GM10266 (cell line): ENCODE results near the gene ASB10.

ENCODE experiments used
- DNase-seq: peaks from one replicate; pipeline ENCODE4 v3.0.0; 2012; ENCODE audit errors: extremely low spot score
- TF ChIP-seq, protein P1 (sequence below): IDR thresholded peaks from 2 replicates; pipeline ENCODE4 v1.5.1; 2012; ENCODE audit warnings: mild to moderate bottlenecking, low read depth; ENCODE audit not compliant: control insufficient read depth, insufficient read depth; ENCODE audit errors: missing control alignments

Gene ASB10

DNA sequence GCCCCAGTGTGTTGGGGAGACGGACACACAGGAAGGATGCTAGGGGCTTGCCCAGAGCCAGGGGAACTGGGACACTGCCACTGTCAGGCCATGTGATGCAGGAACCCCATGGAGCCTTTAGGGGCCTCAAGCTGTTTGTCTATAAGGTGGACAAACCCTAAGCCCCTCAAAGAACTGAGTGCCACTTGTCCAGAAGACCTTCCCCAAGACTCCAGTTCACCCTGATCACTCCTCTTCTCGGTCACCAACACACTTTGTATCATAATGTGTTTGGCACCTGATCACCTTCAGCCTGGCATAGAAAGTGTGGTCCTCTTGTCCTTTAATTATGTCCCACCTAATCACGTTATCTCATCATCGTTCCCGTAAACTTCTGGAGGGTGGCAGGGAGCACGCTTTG is 22.5 kb upstream of the ASB10 start:
- TF ChIP-seq, protein P1, sequence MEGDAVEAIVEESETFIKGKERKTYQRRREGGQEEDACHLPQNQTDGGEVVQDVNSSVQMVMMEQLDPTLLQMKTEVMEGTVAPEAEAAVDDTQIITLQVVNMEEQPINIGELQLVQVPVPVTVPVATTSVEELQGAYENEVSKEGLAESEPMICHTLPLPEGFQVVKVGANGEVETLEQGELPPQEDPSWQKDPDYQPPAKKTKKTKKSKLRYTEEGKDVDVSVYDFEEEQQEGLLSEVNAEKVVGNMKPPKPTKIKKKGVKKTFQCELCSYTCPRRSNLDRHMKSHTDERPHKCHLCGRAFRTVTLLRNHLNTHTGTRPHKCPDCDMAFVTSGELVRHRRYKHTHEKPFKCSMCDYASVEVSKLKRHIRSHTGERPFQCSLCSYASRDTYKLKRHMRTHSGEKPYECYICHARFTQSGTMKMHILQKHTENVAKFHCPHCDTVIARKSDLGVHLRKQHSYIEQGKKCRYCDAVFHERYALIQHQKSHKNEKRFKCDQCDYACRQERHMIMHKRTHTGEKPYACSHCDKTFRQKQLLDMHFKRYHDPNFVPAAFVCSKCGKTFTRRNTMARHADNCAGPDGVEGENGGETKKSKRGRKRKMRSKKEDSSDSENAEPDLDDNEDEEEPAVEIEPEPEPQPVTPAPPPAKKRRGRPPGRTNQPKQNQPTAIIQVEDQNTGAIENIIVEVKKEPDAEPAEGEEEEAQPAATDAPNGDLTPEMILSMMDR: no peak
- DNase-seq: no peak

DNA sequence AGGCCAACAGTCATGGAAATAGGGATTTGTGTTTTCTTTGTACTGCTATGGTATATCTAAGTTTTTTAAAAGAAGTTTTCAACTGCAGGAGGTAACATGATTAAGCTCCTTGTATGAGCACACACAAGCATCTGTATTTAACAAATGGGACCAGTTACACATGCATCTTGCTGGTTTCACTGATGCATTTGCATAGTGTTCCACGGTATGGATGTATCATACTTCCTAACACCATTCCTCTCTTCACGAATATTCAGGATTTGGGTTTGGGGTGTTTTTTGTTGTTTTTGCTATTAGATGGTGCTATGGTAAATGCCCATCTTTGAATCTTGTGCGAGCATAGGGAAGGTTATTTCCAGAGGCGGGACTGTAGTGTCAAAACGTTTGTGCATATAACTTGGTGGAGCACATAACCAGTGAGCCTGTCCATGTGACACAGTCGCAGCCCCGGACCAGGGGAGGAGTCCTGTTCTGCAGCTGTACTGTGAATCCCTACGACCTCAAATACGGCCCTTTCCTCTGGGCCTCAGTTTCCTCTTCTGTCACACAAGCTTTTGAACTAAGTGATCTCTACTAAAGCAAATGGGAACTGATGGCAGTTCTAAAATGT is 21.3 kb upstream of the ASB10 start:
- no peak for DNase-seq
- TF ChIP-seq, protein P1: no peak

DNA sequence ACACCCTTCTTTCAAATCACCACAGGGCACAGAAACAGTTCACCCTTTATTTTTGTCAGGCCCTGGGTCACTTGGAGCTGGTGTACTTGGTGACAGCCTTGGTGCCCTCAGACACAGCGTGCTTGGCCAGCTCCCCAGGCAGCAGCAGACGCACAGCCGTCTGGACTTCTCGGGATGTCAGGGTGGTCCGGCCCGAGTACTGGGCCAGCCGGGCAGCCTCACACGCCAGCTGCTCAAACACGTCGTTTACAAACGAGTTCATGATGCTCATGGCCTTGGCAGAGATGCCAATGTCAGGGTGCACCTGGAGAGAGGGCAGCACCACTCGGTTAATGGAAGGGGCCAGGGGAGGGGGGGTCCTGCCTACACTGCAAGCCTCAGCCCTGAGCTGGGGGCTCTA is 20.8 kb upstream of the ASB10 start:
- no peak for DNase-seq
- TF ChIP-seq, protein P1: no peak

DNA sequence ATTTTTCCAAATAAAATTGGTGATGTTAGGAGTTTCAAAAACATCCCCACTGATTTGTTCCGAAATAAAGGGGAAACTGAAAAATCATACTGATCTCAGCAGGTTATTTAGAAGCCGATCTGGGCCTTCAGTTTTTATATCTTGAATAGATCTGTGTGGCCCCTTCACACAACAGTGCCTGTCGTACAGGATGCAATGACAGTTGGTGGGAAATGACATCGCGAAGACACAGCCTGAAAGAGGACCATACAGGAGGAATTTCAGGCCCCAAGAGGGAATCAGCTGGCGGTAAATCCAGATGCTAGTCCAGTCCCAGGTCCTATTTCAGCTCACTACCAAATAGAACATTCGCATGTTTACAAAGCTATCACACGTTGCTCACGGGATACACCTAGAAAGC is 20.3 kb upstream of the ASB10 start:
- TF ChIP-seq, protein P1: no peak
- DNase-seq: no peak

DNA sequence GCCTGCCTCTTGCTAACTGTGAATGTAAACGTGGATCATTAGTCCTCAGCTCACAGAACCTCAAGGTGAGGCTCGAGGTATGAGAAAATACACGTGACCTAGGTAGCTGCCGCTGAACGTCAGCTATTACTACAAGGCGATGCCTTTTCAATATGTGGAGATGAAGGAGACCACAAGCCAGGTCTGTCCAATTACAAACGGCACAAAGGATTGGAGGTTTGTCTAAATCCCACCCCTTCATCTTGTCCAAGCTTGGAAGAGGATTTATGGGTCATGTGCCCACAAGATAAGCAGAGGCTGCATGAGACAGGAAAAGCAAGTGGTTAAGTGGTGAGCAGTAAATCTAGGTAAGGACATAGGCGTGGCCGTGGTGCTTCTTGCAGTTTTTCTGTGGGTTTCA is 19.9 kb upstream of the ASB10 start:
- no peak for DNase-seq
- TF ChIP-seq, protein P1: no peak

DNA sequence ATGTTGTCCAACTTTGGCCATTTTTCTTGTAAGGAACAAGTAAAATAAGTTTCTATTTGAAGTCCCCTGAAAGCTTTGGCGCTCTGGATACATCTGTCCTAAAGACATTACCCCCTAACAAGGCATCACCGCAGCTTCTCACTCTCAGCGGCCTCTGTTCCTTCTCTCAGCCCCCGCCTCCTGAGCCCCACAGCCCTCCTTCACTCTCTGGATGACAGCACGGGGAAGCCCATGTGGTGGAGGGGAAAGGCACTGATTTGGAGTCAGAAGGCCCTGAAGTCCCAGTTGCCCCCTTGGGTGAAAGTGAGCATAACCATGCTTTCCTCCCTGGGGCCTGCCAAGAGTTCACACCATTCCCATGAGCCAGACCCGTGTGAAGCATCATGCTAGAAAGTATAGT is 18.7 kb upstream of the ASB10 start:
- TF ChIP-seq, protein P1: no peak
- no peak for DNase-seq

DNA sequence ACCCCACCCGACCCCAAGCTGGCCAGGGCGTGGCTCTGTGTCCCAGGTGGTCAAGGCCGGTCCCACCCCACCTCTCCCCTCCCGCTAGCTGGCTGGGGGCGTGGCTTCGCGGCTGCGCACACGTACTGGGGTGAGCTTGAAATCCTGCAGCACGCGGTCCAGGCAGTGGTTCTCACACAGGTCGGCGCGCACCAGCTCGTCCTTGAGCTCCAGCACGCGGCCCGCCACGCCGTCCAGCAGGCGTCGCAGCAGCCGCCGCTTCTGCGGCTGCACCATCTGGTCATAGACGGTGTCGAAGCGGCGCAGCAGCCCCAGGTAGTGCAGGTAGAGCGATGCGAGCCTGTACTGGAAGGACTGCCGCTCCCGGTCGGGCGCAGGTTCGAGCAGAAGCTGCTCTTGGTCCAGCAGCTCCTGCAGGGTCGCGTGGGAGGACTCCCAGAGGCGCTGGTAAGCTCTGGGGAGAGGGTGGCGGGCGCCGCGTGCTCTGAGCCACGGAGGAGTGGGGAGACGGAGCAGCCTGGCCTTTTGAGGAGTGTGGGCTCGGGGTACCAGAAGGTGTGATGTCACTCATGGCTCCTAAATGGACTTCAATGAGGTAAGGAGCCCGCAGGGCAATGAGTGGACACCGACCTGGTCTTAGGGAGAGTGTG is 17.5 kb upstream of the ASB10 start:
- no peak for DNase-seq
- TF ChIP-seq, protein P1: no peak
